CD14-positive monocyte (primary cell): ENCODE data around the gene SPAG17. TPM values are rescaled to one million over a fixed set of nuclear protein-coding genes. Genes with fewer than 3 reads are reported as not detected.

Source experiments
- DNase-seq, 3 donors: peaks; one replicate each; pipeline ENCODE4 v3.0.0-alpha.2; 2011 to 2022
- H2AFZ ChIP-seq: 2 replicates; pipeline ENCODE4 v1.6.0; 2012; ENCODE audit warnings: mild to moderate bottlenecking, low read depth, low read length, inconsistent platforms; ENCODE audit not compliant: insufficient read depth, poor library complexity, severe bottlenecking
- H3K27ac ChIP-seq, 2 donors: 1 replicate in 1 of 2; 2 replicates in 1 of 2; pipeline ENCODE4 v1.5.1; 2012 to 2013; ENCODE audit warnings: low read length in 2 of 2, control low read depth in 1 of 2, inconsistent platforms in 1 of 2, low read depth in 1 of 2, mild to moderate bottlenecking in 1 of 2
- H3K27me3 ChIP-seq, 2 donors: one replicate each; pipeline versions ENCODE4 v1.6.0 to v1.6.1; 2011 to 2013; ENCODE audit warnings: low read length in 2 of 2; ENCODE audit not compliant: control insufficient read depth in 2 of 2, insufficient read depth in 2 of 2
- H3K36me3 ChIP-seq, 2 donors: replicated peaks in 1 of 2; 1 replicate in 1 of 2; 2 replicates in 1 of 2; pipeline versions ENCODE4 v1.5.1 to v1.6.1; 2012 to 2013; ENCODE audit warnings: low read length in 2 of 2, control low read depth in 1 of 2, inconsistent platforms in 1 of 2, mild to moderate bottlenecking in 1 of 2; ENCODE audit not compliant: insufficient read depth in 2 of 2, control insufficient read depth in 1 of 2
- H3K4me1 ChIP-seq, 2 donors: 1 replicate in 1 of 2; 2 replicates in 1 of 2; pipeline versions ENCODE4 v1.5.1 to v1.6.1; 2012 to 2013; ENCODE audit warnings: low read length in 2 of 2, control low read depth in 1 of 2, inconsistent platforms in 1 of 2, mild to moderate bottlenecking in 1 of 2, moderate library complexity in 1 of 2; ENCODE audit not compliant: insufficient read depth in 2 of 2, control insufficient read depth in 1 of 2
- H3K4me2 ChIP-seq: replicated peaks from 2 replicates; pipeline ENCODE3; 2012; ENCODE audit warnings: low read length, moderate library complexity, mild to moderate bottlenecking; ENCODE audit not compliant: poor library complexity, severe bottlenecking; ENCODE audit errors: extremely low read depth
- H3K4me3 ChIP-seq, 3 experiments: fragments of 200-600 bp in 1 of 3; sonication (generic) in 1 of 3; replicated peaks in 1 of 3; 1 replicate in 2 of 3; 2 replicates in 1 of 3; pipeline ENCODE4 v1.5.1; 2011 to 2013; ENCODE audit warnings: low read length in 3 of 3, mild to moderate bottlenecking in 3 of 3, control low read depth in 2 of 3, low read depth in 2 of 3, inconsistent platforms in 1 of 3, moderate library complexity in 1 of 3
- H3K79me2 ChIP-seq: 2 replicates; pipeline ENCODE4 v1.6.0; 2012; ENCODE audit warnings: mild to moderate bottlenecking, control low read depth, inconsistent platforms, low read length, moderate library complexity; ENCODE audit not compliant: insufficient read depth
- H3K9ac ChIP-seq: 2 replicates; pipeline ENCODE4 v1.6.0; 2017; ENCODE audit warnings: low read length, mild to moderate bottlenecking; ENCODE audit not compliant: insufficient read depth, poor library complexity, severe bottlenecking
- H3K9me3 ChIP-seq, 2 donors: replicated peaks in 1 of 2; 1 replicate in 1 of 2; 2 replicates in 1 of 2; pipeline versions ENCODE4 v1.5.1 to v1.6.1; 2012 to 2013; ENCODE audit warnings: low read length in 2 of 2, control low read depth in 1 of 2; ENCODE audit not compliant: control insufficient read depth in 1 of 2, insufficient read depth in 1 of 2
- H4K20me1 ChIP-seq: 2 replicates; pipeline ENCODE4 v1.6.0; 2012; ENCODE audit warnings: mild to moderate bottlenecking, low read length, control low read depth, moderate library complexity; ENCODE audit not compliant: insufficient read depth
- H3K27ac Mint-ChIP-seq, 7 donors: one replicate each; pipeline ENCODE4 v1.8.0; 2020; ENCODE audit warnings: mild to moderate bottlenecking in 7 of 7, mixed read lengths in 7 of 7, moderate library complexity in 6 of 7, inconsistent platforms in 2 of 7
- H3K27me3 Mint-ChIP-seq, 3 donors: one replicate each; pipeline ENCODE4 v1.8.0; 2021 to 2022; ENCODE audit warnings: low read depth in 3 of 3, mild to moderate bottlenecking in 3 of 3, mixed read lengths in 3 of 3, moderate library complexity in 3 of 3, inconsistent platforms in 1 of 3
- H3K36me3 Mint-ChIP-seq, 2 donors: one replicate each; pipeline ENCODE4 v1.8.0; 2020; ENCODE audit warnings: mixed read lengths in 2 of 2, inconsistent platforms in 1 of 2, mild to moderate bottlenecking in 1 of 2
- H3K4me1 Mint-ChIP-seq: one replicate; pipeline ENCODE4 v1.8.0; 2020; ENCODE audit warnings: mild to moderate bottlenecking, mixed read lengths
- H3K4me3 Mint-ChIP-seq, 2 donors: one replicate each; pipeline ENCODE4 v1.8.0; 2020; ENCODE audit warnings: mild to moderate bottlenecking in 2 of 2, mixed read lengths in 2 of 2, moderate library complexity in 1 of 2
- H3K9me3 Mint-ChIP-seq, 7 donors: one replicate each; pipeline ENCODE4 v1.8.0; 2020 to 2022; ENCODE audit warnings: mixed read lengths in 7 of 7, mild to moderate bottlenecking in 6 of 7, moderate library complexity in 6 of 7, inconsistent platforms in 2 of 7
- WGBS: methylation state at CpG from one replicate; pipeline ENCODE4 v1.1.5; 2013; ENCODE audit warnings: missing lambda C conversion rate; ENCODE audit not compliant: insufficient coverage; 5-methylcytosine and 5-hydroxymethylcytosine counted together
- intact Hi-C, 2 donors: fragments of 100-400 bp; cut with micrococcal nuclease; formaldehyde crosslinking; loops; one replicate each; pipeline versions ENCODE4 v1.15.0 to v1.15.1; 2023
- polyA plus RNA-seq, 3 donors: library from polyadenylated mRNA; depleted of rRNA in 1 of 3; unstranded in 2 of 3; stranded (reverse) in 1 of 3; fragments of 300-500 nt in 2 of 3; fragments of >200 nt in 1 of 3; fragmentation: Illumina TruSeq in 2 of 3; gene quantifications; 1 replicate in 2 of 3; 2 replicates in 1 of 3; pipeline ENCODE4 v1.2.3, GENCODE V29; 2012 to 2021
- TF ChIP-seq, protein P1 (sequence below): fragments of 200-600 bp; IDR thresholded peaks from one replicate; pipeline ENCODE4 v1.8.0; 2022; ENCODE audit warnings: antibody characterized with exemption, mild to moderate bottlenecking

The SPAG17 gene
- polyA plus RNA-seq, 3 donors: 0.26 to 0.87 (median 0.68) TPM

DNA sequence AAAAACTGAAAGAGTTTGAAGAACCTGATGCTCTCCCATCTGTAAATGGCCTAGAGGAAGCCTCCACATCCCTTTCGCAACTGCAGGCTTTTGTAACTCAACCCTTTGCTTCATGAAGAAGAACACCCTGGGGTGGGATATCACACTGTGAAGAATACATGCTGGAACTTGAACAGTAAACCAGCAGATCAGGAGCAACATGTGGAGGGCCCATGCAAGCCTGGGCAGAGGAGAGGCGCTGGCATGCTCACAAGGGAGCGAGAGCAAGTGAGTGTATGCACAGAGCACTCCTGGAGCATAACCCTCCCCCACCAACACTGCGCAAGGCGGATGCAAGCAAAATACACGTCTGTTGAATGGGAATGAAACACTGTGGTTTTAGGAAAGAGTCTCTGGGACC lies 24.6 kb upstream of the SPAG17 start:
- Histone ChIP-seq H3K4me2 (no peak overlapping the region), H3K36me3 (no peaks in the 10 kb centered on the region), H3K9me3 (no peaks in the 10 kb centered on the region), H3K4me1 (no peaks in the 10 kb centered on the region), H3K79me2 (no peaks in the 10 kb centered on the region), H4K20me1 (no peaks in the 10 kb centered on the region), H3K27ac (no peak overlapping the region), H3K4me3 (no peak overlapping the region), H2AFZ (no peak overlapping the region), H3K9ac (no peak overlapping the region), H3K27me3 (no peaks in the 10 kb centered on the region)
- no CpG with 5 or more reads among the region's 6 CpGs for whole genome bisulfite sequencing
- no peak for DNase-seq
- Mint-ChIP-seq H3K9me3 (peaks cover 0 to 6% (median 0%) of the 10 kb centered on the region in 7 donors), H3K4me3 (no peak overlapping the region), H3K4me1 (no peaks in the 10 kb centered on the region), H3K27me3 (no peaks in the 10 kb centered on the region), H3K36me3 (no peaks in the 10 kb centered on the region), H3K27ac (no peak overlapping the region)
- intact Hi-C loops: no loop called here
- TF ChIP-seq, protein P1, sequence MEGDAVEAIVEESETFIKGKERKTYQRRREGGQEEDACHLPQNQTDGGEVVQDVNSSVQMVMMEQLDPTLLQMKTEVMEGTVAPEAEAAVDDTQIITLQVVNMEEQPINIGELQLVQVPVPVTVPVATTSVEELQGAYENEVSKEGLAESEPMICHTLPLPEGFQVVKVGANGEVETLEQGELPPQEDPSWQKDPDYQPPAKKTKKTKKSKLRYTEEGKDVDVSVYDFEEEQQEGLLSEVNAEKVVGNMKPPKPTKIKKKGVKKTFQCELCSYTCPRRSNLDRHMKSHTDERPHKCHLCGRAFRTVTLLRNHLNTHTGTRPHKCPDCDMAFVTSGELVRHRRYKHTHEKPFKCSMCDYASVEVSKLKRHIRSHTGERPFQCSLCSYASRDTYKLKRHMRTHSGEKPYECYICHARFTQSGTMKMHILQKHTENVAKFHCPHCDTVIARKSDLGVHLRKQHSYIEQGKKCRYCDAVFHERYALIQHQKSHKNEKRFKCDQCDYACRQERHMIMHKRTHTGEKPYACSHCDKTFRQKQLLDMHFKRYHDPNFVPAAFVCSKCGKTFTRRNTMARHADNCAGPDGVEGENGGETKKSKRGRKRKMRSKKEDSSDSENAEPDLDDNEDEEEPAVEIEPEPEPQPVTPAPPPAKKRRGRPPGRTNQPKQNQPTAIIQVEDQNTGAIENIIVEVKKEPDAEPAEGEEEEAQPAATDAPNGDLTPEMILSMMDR: no peak

DNA sequence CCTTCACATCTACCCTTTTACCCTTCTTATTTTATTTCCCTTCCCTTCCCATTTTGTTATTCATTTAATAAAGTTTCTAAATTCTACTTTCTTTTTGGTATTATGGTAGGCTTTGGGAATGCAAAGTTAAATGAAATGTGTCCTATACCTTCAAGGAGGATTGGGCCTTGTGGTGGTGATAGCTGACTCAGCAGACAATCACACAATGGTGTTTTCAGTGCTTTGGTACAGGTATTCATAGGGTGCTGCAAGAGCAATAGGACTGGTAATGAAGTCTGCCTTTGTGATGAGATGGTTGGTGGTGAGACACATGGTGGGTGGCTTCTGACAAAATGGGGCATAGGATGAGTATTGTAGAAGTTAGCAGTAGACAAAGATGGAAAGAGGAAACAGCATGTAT lies 21.9 kb upstream of the SPAG17 start:
- TF ChIP-seq, protein P1: no peak
- no peak overlapping the region for H3K27ac ChIP-seq
- no peak overlapping the region for H3K4me3 ChIP-seq
- Mint-ChIP-seq H3K4me3 (no peak overlapping the region), H3K4me1 (no peaks in the 10 kb centered on the region), H3K27ac (no peak overlapping the region), H3K36me3 (no peaks in the 10 kb centered on the region), H3K27me3 (no peaks in the 10 kb centered on the region), H3K9me3 (peaks cover 0 to 4% (median 0%) of the 10 kb centered on the region in 7 donors)
- no peak overlapping the region for H2AFZ ChIP-seq
- no peaks in the 10 kb centered on the region for H3K36me3 ChIP-seq
- H3K27me3 ChIP-seq: no peaks in the 10 kb centered on the region
- H3K79me2 ChIP-seq: no peaks in the 10 kb centered on the region
- H3K4me1 ChIP-seq: no peaks in the 10 kb centered on the region
- DNase-seq: no peak
- no peak overlapping the region for H3K9ac ChIP-seq
- no peak overlapping the region for H3K4me2 ChIP-seq
- H4K20me1 ChIP-seq: no peaks in the 10 kb centered on the region
- H3K9me3 ChIP-seq: no peaks in the 10 kb centered on the region
- intact Hi-C loops: no loop called here
